CD4-positive, alpha-beta T cell treated with Interleukin-15 for 4 hours (primary cell): Measurements from ENCODE around the gene PCLO.
"Not testable (repeated sequence)": the region's sequence is repeated elsewhere in the genome, so short reads cannot be mapped to it uniquely, and the experiment has no call there.

Experiments
- DNase-seq: peaks from one replicate; pipeline ENCODE4 v3.0.0-alpha.2; 2020; ENCODE audit warnings: low spot score

PCLO gene

GRCh38 chr7:82736633-82737032 lies 426.1 kb downstream of the PCLO start:
- no peak for DNase-seq

- DNase-seq: no peak
These were observed 430.0 kb downstream of the PCLO start for GRCh38 chr7:82732677-82733076.

- peak; percentile 2 for DNase-seq
These were observed 433.3 kb downstream of the PCLO start for GRCh38 chr7:82729172-82730030.

- DNase-seq: no peak
These were observed 436.5 kb downstream of the PCLO start for GRCh38 chr7:82726038-82726800.

GRCh38 chr7:82723411-82723810 lies 439.3 kb downstream of the PCLO start:
- DNase-seq: no peak

- no peak for DNase-seq
These were observed 439.7 kb downstream of the PCLO start for GRCh38 chr7:82722946-82723345.

GRCh38 chr7:82715344-82715743 lies 447.3 kb downstream of the PCLO start:
- no peak for DNase-seq

- DNase-seq: no peak
These were observed 447.8 kb downstream of the PCLO start for GRCh38 chr7:82714883-82715282.

- no peak for DNase-seq
These were observed 449.2 kb downstream of the PCLO start for GRCh38 chr7:82713506-82713905.

- DNase-seq: not testable (repeated sequence)
These were observed 456.3 kb downstream of the PCLO start for GRCh38 chr7:82706344-82706743.

GRCh38 chr7:82705517-82706260 lies 457.0 kb downstream of the PCLO start:
- no peak for DNase-seq

- DNase-seq: no peak
These were observed 458.6 kb downstream of the PCLO start for GRCh38 chr7:82704121-82704520.
